Measurements from ENCODE around the gene RBMX.
"Not testable (repeated sequence)": the region's sequence is repeated elsewhere in the genome, so short reads cannot be mapped to it uniquely, and the experiment has no call there.

DNA sequence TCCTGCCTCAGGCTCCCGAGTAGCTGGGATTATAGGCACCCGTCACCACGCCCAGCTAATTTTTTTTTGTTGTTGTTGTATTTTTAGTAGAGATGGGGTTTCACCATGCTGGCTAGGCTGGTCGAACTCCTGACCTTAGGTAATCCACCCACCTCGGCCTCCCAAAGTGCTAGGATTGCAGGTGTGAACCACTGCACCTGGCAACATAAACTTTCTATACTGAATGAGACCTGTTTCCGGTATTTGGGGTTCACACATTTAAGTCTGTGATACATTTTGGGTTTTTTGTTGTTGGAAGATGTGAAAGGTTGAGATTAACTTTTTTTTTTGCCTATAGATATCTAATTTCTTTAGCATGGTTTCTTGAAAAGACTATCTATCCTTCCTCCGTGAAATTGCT is 31.1 kb upstream of the RBMX start:
- TF ChIP-seq CTCF (IDR thresholded peaks at IDR 0.05; ENCODE audit: insufficient read depth, low read depth, low read length); EZH2 (IDR thresholded peaks at IDR 0.05; ENCODE audit: insufficient read depth, low read length): not testable (repeated sequence)

Data from astrocyte (in vitro differentiated cells and primary cell).